Activated CD8-positive, alpha-beta T cell treated with anti-CD3 and anti-CD28 coated beads for 36 hours (primary cell): ENCODE measurements around the gene USP13. TPM values are rescaled to one million over a fixed set of nuclear protein-coding genes. Genes with fewer than 3 reads are reported as not detected.

ENCODE experiments used
- ATAC-seq: fragments of 200-7000 bp; cut with Tn5 transposase; one replicate; pipeline ENCODE4 v1.10.0; 2021; ENCODE audit warnings: mild to moderate bottlenecking, moderate library complexity
- CTCF ChIA-PET: fragments of 350-600 bp; sonication (Branson Sonifier 250); formaldehyde crosslinking; loops from one replicate; lab custom pipeline; 2021; ENCODE audit warnings: antibody characterized with exemption; lab: Charles Lee
- POLR2A ChIA-PET: fragments of 350-600 bp; sonication (Branson Sonifier 250); formaldehyde crosslinking; loops from one replicate; lab custom pipeline; 2021; ENCODE audit warnings: antibody characterized with exemption; lab: Charles Lee
- DNase-seq: peaks from one replicate; pipeline ENCODE4 v3.0.0-alpha.2; 2020
- H3K27ac Mint-ChIP-seq: one replicate; pipeline ENCODE4 v1.8.0; 2021; ENCODE audit warnings: mild to moderate bottlenecking, mixed read lengths
- H3K27me3 Mint-ChIP-seq: one replicate; pipeline ENCODE4 v1.8.0; 2021; ENCODE audit warnings: mixed read lengths
- H3K36me3 Mint-ChIP-seq: one replicate; pipeline ENCODE4 v1.8.0; 2021; ENCODE audit warnings: low read depth, mixed read lengths
- H3K4me1 Mint-ChIP-seq: one replicate; pipeline ENCODE4 v1.8.0; 2021; ENCODE audit warnings: low read depth, mixed read lengths
- H3K4me3 Mint-ChIP-seq: one replicate; pipeline ENCODE4 v1.8.0; 2021; ENCODE audit warnings: mild to moderate bottlenecking, moderate library complexity, mixed read lengths
- H3K9me3 Mint-ChIP-seq: one replicate; pipeline ENCODE4 v1.8.0; 2021; ENCODE audit warnings: mixed read lengths
- intact Hi-C: fragments of 100-400 bp; cut with micrococcal nuclease; formaldehyde crosslinking; loops from one replicate; pipeline ENCODE4 v1.10.0; 2022
- total RNA-seq, 2 experiments: library from RNA; stranded (reverse); gene quantifications; one replicate each; pipeline ENCODE4 v1.2.3, GENCODE V29; 2021
- TF ChIP-seq, protein P1 (sequence below): fragments of 200-600 bp; IDR thresholded peaks from one replicate; pipeline ENCODE4 v1.8.0; 2022; ENCODE audit warnings: antibody characterized with exemption, mild to moderate bottlenecking

The USP13 gene
- total RNA-seq, 2 experiments from 2014 or later, result 9.6 to 11.7 TPM

DNA sequence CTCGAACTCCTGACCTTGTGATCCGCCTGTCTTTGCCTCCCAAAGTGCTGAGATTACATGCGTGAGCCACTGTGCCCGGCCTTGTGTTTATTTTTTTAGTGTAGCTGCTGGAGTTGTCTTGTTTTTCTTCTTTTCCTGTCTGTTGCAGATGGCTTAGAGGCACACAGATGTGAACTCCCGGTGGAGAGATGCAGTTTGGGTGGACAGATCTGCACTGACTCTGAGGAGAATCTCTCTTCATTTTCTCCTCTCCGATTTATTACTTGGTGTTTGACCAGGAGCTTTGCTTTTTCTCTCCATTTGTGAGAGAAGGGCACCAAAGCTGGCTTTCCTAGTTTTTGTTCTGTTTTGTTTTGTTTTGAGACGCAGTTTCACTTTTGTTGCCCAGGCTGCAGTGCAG, 62.7 kb downstream of the USP13 start:
- H3K36me3 Mint-ChIP-seq, result no peaks in the 10 kb centered on the region
- intact Hi-C loops, result no loop called here
- POLR2A ChIA-PET, result no interaction called here

DNA sequence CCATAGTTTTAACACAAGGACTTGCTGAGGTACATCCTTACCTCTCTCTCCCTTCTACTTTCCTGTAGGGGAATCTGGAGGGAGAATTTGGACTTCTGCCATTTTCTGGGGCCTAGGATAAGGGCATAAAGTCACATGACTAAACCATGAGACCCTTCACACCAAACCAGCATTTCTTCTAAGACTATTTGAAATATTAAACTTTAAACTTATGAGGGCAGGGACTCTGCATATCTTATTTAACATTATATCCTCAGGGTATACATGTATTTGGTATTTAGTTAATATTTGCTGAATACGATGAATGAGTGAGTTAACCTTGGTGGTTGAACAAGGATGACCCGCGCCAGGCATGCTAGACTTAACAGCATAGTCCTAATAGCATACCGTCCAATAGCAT, 63.4 kb downstream of the USP13 start:
- DNase-seq (no peak), ATAC-seq (no peak)
- H3K4me1 Mint-ChIP-seq, result no peaks in the 10 kb centered on the region
- TF ChIP-seq, protein P1, sequence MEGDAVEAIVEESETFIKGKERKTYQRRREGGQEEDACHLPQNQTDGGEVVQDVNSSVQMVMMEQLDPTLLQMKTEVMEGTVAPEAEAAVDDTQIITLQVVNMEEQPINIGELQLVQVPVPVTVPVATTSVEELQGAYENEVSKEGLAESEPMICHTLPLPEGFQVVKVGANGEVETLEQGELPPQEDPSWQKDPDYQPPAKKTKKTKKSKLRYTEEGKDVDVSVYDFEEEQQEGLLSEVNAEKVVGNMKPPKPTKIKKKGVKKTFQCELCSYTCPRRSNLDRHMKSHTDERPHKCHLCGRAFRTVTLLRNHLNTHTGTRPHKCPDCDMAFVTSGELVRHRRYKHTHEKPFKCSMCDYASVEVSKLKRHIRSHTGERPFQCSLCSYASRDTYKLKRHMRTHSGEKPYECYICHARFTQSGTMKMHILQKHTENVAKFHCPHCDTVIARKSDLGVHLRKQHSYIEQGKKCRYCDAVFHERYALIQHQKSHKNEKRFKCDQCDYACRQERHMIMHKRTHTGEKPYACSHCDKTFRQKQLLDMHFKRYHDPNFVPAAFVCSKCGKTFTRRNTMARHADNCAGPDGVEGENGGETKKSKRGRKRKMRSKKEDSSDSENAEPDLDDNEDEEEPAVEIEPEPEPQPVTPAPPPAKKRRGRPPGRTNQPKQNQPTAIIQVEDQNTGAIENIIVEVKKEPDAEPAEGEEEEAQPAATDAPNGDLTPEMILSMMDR, result no peak
- H3K27ac Mint-ChIP-seq, result no peak overlapping the region
- intact Hi-C loops, result no loop called here
- H3K9me3 Mint-ChIP-seq, result no peaks in the 10 kb centered on the region
- POLR2A ChIA-PET, result no interaction called here
- H3K27me3 Mint-ChIP-seq, result no peaks in the 10 kb centered on the region
- H3K4me3 Mint-ChIP-seq, result no peak overlapping the region
- no peaks in the 10 kb centered on the region for H3K36me3 Mint-ChIP-seq
- CTCF ChIA-PET, result no interaction called here

More for the DNA sequence above, 62.7 kb downstream of the USP13 start:
- no peak for ATAC-seq
- CTCF ChIA-PET, result no interaction called here
- H3K9me3 Mint-ChIP-seq, result no peaks in the 10 kb centered on the region
- H3K27ac Mint-ChIP-seq, result no peak overlapping the region
- H3K4me3 Mint-ChIP-seq, result no peak overlapping the region
- no peaks in the 10 kb centered on the region for H3K27me3 Mint-ChIP-seq
- no peaks in the 10 kb centered on the region for H3K4me1 Mint-ChIP-seq
- TF ChIP-seq, protein P1, result no peak
- DNase-seq, result no peak

DNA sequence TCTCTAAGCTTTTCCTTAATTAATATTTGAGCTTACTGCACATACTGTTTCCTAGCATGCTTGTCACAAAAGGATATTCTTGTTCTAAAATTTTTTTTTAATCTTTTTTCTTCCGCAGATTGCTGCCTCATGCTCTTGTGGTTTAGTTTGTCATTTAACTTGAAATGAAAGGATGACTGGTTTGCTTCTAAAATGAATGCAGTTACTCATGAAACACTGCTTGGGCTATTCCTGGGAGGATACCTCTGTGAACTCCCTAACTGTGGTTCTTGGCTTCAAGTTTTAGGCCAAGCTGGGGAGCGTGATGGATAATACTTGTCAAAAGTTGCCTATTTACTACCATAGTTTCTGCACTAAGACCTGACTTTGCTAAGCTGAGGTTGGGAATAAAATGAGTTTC, 64.0 kb downstream of the USP13 start:
- intact Hi-C loops, result no loop called here
- ATAC-seq (no peak), DNase-seq (no peak)
- TF ChIP-seq, protein P1, result no peak
- no peaks in the 10 kb centered on the region for H3K4me1 Mint-ChIP-seq
- no peak overlapping the region for H3K4me3 Mint-ChIP-seq
- H3K36me3 Mint-ChIP-seq, result peaks cover 3% of the 10 kb centered on the region
- H3K27ac Mint-ChIP-seq, result no peak overlapping the region
- ChIA-PET CTCF (no interaction called here), POLR2A (no interaction called here)
- no peaks in the 10 kb centered on the region for H3K9me3 Mint-ChIP-seq
- no peaks in the 10 kb centered on the region for H3K27me3 Mint-ChIP-seq

DNA sequence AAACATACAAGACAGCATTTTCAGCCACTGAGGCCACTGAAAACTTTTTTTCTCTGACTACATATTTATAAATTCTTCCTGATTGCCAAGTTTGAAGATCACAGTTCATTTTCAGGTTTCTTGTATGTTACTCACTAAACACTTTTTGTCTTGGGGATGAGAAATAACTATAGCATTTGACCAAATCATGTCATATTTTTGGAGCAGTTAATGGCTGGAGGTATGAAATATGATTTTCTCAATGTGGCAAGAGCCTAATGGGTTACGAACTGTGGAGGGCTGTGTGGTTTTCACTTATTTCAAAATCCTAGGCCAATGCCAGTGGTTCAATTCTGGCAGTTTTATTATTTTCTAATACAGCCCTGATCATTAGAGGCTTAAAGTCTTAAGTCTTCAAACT, 64.4 kb downstream of the USP13 start:
- POLR2A ChIA-PET, result no interaction called here
- intact Hi-C loops, result no loop called here
- CTCF ChIA-PET, result no interaction called here

DNA sequence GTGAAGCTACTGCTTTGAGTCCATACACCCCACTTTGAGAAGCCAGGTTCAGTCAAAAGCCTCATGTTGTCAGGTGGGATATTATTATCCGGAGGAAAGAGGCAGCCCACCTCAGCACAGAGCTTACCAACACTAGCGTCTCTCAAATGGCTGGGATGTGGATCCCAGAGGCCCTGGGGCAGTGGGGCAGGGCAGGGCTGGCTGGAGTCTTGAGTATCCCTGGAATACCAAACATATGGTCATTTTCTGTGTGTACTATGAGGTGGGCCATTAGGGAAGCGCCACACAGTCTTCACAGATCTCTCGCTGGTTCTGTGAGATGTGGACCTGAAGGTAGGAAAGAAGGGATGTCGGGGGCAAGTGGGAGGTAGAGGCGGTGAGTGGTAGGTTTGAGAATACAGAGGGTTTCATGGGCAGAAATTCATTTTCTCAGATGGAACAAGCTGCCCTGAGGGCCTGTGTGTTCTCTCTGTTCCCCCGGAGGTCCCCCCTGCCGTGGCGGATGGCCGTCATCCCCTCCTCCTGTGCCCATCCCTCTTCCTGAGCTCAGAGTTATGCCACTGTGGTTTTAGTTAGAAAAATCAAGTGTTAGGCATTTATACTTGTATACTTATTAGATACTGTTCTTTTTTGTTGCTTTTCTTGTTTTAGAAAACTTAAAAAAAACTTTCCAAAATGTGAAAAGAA, 66.4 kb downstream of the USP13 start:
- Mint-ChIP-seq H3K36me3 (peaks cover 9% of the 10 kb centered on the region), H3K27ac (no peak overlapping the region), H3K9me3 (no peaks in the 10 kb centered on the region), H3K4me3 (no peak overlapping the region), H3K4me1 (no peaks in the 10 kb centered on the region), H3K27me3 (no peaks in the 10 kb centered on the region)
- ChIA-PET CTCF (no interaction called here), POLR2A (no interaction called here)
- intact Hi-C loops, result no loop called here
- no peak for ATAC-seq
- no peak for DNase-seq
- TF ChIP-seq, protein P1, result no peak

More for the DNA sequence above, 64.4 kb downstream of the USP13 start:
- H3K4me3 Mint-ChIP-seq, result no peak overlapping the region
- ATAC-seq, result no peak
- H3K9me3 Mint-ChIP-seq, result no peaks in the 10 kb centered on the region
- peaks cover 3% of the 10 kb centered on the region for H3K36me3 Mint-ChIP-seq
- no peaks in the 10 kb centered on the region for H3K4me1 Mint-ChIP-seq
- DNase-seq, result no peak
- H3K27ac Mint-ChIP-seq, result no peak overlapping the region
- TF ChIP-seq, protein P1, result no peak
- no peaks in the 10 kb centered on the region for H3K27me3 Mint-ChIP-seq
